ENCODE measurements around the gene D2HGDH.
"Not testable (repeated sequence)": the region's sequence is repeated elsewhere in the genome, so short reads cannot be mapped to it uniquely, and the experiment has no call there.

The D2HGDH gene

GRCh38 chr2:241788135-241788534 is 53.7 kb downstream of the D2HGDH start:
- Histone ChIP-seq H3K4me3 (ENCODE audit: low read depth in 1 of 2, low read length in 1 of 2) (no peak overlapping the region), H3K9me3 (no peaks in the 10 kb centered on the region), H3K27ac (no peak overlapping the region), H3K4me1 (ENCODE audit: control insufficient read depth in 1 of 2, insufficient read depth in 1 of 2, low read depth in 1 of 2, low read length in 1 of 2) (no peaks in the 10 kb centered on the region), H3K27me3 (peaks cover 17% of the 10 kb centered on the region), H3K36me3 (no peaks in the 10 kb centered on the region)
- TF ChIP-seq CTCF (IDR thresholded peaks at IDR 0.05), result no peak

GRCh38 chr2:241788572-241788971 is 54.1 kb downstream of the D2HGDH start:
- no peaks in the 10 kb centered on the region for H3K36me3 ChIP-seq
- no peaks in the 10 kb centered on the region for H3K4me1 ChIP-seq (ENCODE audit: control insufficient read depth in 1 of 2, insufficient read depth in 1 of 2, low read depth in 1 of 2, low read length in 1 of 2)
- no peaks in the 10 kb centered on the region for H3K9me3 ChIP-seq
- no peak for TF ChIP-seq CTCF (IDR thresholded peaks at IDR 0.05)
- H3K27ac ChIP-seq, result no peak overlapping the region
- H3K4me3 ChIP-seq (ENCODE audit: low read depth in 1 of 2, low read length in 1 of 2), result no peak overlapping the region
- peaks cover 17% of the 10 kb centered on the region for H3K27me3 ChIP-seq

GRCh38 chr2:241791385-241791784 is 57.0 kb downstream of the D2HGDH start:
- H3K27ac ChIP-seq; H3K4me3 ChIP-seq (ENCODE audit: low read depth in 1 of 2, low read length in 1 of 2); H3K36me3 ChIP-seq; H3K4me1 ChIP-seq (ENCODE audit: control insufficient read depth in 1 of 2, insufficient read depth in 1 of 2, low read depth in 1 of 2, low read length in 1 of 2); H3K9me3 ChIP-seq: not testable (repeated sequence)
- H3K27me3 ChIP-seq, result peaks cover 17% of the 10 kb centered on the region

GRCh38 chr2:241793385-241793784 is 59.0 kb downstream of the D2HGDH start:
- H3K27ac ChIP-seq, result no peak overlapping the region
- H3K4me3 ChIP-seq (ENCODE audit: low read depth in 1 of 2, low read length in 1 of 2), result no peak overlapping the region
- no peaks in the 10 kb centered on the region for H3K36me3 ChIP-seq
- no peak for TF ChIP-seq CTCF (IDR thresholded peaks at IDR 0.05)
- no peaks in the 10 kb centered on the region for H3K9me3 ChIP-seq
- peaks cover 9% of the 10 kb centered on the region for H3K27me3 ChIP-seq
- H3K4me1 ChIP-seq (ENCODE audit: control insufficient read depth in 1 of 2, insufficient read depth in 1 of 2, low read depth in 1 of 2, low read length in 1 of 2), result no peaks in the 10 kb centered on the region

GRCh38 chr2:241794250-241794823 is 59.9 kb downstream of the D2HGDH start:
- TF ChIP-seq CTCF (IDR thresholded peaks at IDR 0.05), result no peak
- Histone ChIP-seq H3K27me3 (peaks cover 9% of the 10 kb centered on the region), H3K4me3 (ENCODE audit: low read depth in 1 of 2, low read length in 1 of 2) (no peak overlapping the region), H3K27ac (no peak overlapping the region), H3K4me1 (ENCODE audit: control insufficient read depth in 1 of 2, insufficient read depth in 1 of 2, low read depth in 1 of 2, low read length in 1 of 2) (no peaks in the 10 kb centered on the region), H3K36me3 (no peaks in the 10 kb centered on the region), H3K9me3 (no peaks in the 10 kb centered on the region)

GRCh38 chr2:241795021-241795999 is 60.9 kb downstream of the D2HGDH start:
- Histone ChIP-seq H3K27ac (no peak overlapping the region), H3K4me1 (ENCODE audit: control insufficient read depth in 1 of 2, insufficient read depth in 1 of 2, low read depth in 1 of 2, low read length in 1 of 2) (no peaks in the 10 kb centered on the region), H3K9me3 (no peaks in the 10 kb centered on the region), H3K4me3 (ENCODE audit: low read depth in 1 of 2, low read length in 1 of 2) (no peak overlapping the region), H3K36me3 (no peaks in the 10 kb centered on the region), H3K27me3 (peaks cover 9% of the 10 kb centered on the region)
- TF ChIP-seq CTCF (IDR thresholded peaks at IDR 0.05), result no peak

All from neutrophil (primary cell).